GM12891 (cell line): ENCODE measurements around the gene MOB3A.
A peak's percentile ranks its signal among the peaks of the same experiment; 100 is the strongest.
"Not testable (repeated sequence)": the region's sequence is repeated elsewhere in the genome, so short reads cannot be mapped to it uniquely, and the experiment has no call there.

Experiments used
- DNase-seq: peaks from one replicate; pipeline ENCODE4 v3.0.0; 2011; ENCODE audit warnings: low spot score; ENCODE audit not compliant: insufficient read length
- FAIRE-seq: peaks from 2 replicates; lab custom pipeline; 2011; peaks lifted over from hg19 to GRCh38; lab: Jason Lieb, UNC
- PAX5 ChIP-seq: IDR thresholded peaks from 2 replicates; pipeline ENCODE4 v1.6.1; 2011; ENCODE audit warnings: low read length, moderate library complexity, mild to moderate bottlenecking; ENCODE audit not compliant: insufficient read depth, severe bottlenecking
- POLR2A ChIP-seq: IDR thresholded peaks from 2 replicates; pipeline ENCODE4 v1.6.1; 2011; ENCODE audit warnings: low read depth, low read length, control low read depth
- POLR2AphosphoS5 ChIP-seq: IDR thresholded peaks from 2 replicates; pipeline ENCODE4 v1.6.1; 2011; ENCODE audit warnings: low read depth, low read length, control low read depth
- POU2F2 ChIP-seq: IDR thresholded peaks from 2 replicates; pipeline ENCODE4 v1.6.1; 2011; ENCODE audit warnings: low read depth, mild to moderate bottlenecking, control low read depth, low read length, moderate library complexity
- SPI1 ChIP-seq: IDR thresholded peaks from 2 replicates; pipeline ENCODE4 v1.6.1; 2011; ENCODE audit warnings: low read depth, low read length, control low read depth
- TAF1 ChIP-seq: IDR thresholded peaks from 2 replicates; pipeline ENCODE4 v1.6.1; 2011; ENCODE audit warnings: low read depth, low read length, control low read depth

The MOB3A gene

DNA sequence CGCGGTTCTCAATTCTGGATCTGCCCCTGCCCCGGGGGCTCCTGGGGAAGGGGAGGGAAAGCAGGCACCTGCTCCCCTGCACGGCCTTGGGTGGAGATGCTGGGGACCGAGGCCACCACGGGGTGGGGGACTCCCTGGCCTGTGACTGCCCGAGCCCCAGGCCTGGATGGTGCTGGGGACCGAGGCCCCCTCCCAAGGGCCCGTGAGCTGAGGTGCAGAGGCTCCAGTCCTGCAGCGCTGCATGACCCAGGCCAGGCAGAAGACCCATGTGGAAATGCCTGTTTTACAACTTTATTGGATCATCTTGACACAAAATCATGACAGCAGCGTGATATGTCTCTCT, 4.6 kb upstream of the MOB3A start:
- FAIRE-seq, result no peak
- no peak for DNase-seq
- no peak for TF ChIP-seq PAX5
- TF ChIP-seq TAF1, result no peak
- TF ChIP-seq POLR2A, result no peak

DNA sequence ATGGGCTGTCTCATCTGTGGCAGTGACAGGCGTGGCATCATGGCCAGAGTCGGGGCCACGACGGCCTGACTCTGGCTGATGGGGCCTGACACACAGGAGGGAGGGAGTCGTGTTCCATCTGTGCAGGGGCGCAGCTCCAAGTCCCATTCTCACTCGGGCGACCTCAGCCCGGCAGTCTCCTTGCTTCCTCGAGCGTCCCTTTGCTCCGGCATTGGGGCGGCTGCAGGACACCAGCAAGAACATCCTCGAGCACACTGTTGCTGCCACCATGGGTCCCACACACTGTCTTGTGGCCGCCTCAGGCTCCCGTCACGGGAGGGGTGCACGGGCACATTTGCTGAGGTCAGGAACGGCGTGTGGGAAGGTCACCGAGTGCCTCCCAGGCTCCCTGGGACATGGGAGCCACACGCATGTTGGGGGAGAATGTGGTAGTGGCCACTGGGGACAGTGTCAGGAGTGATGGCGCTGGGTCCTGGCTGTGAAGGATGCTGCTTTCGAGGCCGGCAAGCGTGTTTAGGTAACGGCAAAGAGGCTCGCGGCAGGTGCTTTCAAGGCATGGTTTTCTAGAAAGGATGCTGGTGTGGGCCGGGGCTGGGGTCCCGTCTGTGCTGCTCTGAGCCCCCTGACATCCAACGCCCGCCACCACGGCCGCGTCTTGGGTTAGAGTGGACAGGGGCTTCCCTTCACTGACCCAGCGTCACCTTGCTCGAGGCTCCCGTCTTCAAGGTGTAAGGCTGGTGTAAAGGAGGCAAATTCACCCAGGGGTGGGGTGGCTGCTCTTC, 4.0 kb upstream of the MOB3A start:
- TF ChIP-seq SPI1, result no peak
- TF ChIP-seq POLR2AphosphoS5, result no peak; the same call in 1 of the 2 replicates
- TF ChIP-seq POU2F2, result no peak
- TF ChIP-seq PAX5, result no peak
- no peak for TF ChIP-seq POLR2A
- no peak for TF ChIP-seq TAF1
- FAIRE-seq, result no peak
- DNase-seq, result no peak

DNA sequence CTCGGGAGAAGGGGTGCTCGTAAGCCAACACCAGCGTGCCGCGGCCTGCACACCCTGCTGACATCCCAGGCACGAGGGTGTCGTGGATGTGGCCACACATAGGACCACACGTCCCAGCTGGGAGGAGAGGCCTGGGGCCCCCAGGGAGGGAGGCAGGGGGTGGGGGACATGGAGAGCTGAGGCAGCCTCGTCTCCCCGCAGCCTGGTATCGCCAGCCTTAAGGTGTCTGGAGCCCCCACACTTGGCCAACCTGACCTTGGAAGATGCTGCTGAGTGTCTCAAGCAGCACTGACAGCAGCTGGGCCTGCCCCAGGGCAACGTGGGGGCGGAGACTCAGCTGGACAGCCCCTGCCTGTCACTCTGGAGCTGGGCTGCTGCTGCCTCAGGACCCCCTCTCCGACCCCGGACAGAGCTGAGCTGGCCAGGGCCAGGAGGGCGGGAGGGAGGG, 3.0 kb upstream of the MOB3A start:
- DNase-seq (no peak), FAIRE-seq (no peak)
- TF ChIP-seq POU2F2 (no peak), PAX5 (no peak), POLR2A (no peak), SPI1 (no peak), POLR2AphosphoS5 (no peak), TAF1 (no peak)

- no peak for DNase-seq
- TF ChIP-seq PAX5, result no peak
- no peak for TF ChIP-seq POU2F2
- TF ChIP-seq TAF1, result no peak
- no peak for TF ChIP-seq POLR2AphosphoS5
- no peak for TF ChIP-seq SPI1
- TF ChIP-seq POLR2A, result no peak
- no peak for FAIRE-seq
These were observed 1.8 kb upstream of the MOB3A start for GRCh38 chr19:2097886-2098327.

DNA sequence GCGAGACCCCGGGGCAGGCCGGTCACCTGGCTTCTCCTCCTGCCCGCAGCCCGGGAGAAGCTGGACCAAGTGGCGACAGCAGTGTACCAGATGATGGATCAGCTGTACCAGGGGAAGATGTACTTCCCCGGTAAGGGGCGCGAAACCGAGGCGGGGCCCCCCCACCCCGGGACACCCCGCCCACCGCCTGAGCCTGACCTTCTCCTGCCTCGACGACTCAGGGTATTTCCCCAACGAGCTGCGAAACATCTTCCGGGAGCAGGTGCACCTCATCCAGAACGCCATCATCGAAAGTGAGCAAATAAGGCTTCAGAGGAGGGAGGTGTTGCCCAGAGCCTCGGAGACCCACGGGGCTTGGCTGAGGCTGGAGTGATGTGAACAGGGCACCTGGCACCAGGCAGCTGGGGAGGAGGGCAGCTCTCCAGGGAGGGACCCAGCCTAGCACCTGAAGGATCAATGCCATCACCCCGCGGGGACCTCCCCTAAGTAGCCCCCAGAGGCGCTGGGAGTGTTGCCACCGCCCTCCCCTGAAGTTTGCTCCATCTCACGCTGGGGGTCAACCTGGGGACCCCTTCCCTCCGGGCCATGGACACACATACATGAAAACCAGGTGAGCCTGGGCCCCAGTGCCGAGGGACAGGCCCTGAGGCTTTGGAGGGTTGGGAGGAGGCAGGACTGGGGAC, 1.2 kb upstream of the MOB3A start:
- TF ChIP-seq PAX5 (no peak), POLR2A (no peak), TAF1 (no peak), SPI1 (no peak), POLR2AphosphoS5 (no peak), POU2F2 (no peak)
- no peak for FAIRE-seq
- no peak for DNase-seq

- TF ChIP-seq POLR2AphosphoS5 (no peak), TAF1 (0 out of 2 replicates have a peak, but pooled peaks have one; percentile 20)
- FAIRE-seq (peak; percentile 100), DNase-seq (peak; percentile 98)
These were observed 515 bp upstream of the MOB3A start, which contains the start of gene IZUMO4 for GRCh38 chr19:2096480-2097202. IZUMO4 (plus strand) TSS chr19:2096915; CDS start chr19:2096946, 31 bp downstream.

- DNase-seq, FAIRE-seq: not testable (repeated sequence)
These were observed 4.1 kb downstream of the MOB3A start for GRCh38 chr19:2091926-2092525.

DNA sequence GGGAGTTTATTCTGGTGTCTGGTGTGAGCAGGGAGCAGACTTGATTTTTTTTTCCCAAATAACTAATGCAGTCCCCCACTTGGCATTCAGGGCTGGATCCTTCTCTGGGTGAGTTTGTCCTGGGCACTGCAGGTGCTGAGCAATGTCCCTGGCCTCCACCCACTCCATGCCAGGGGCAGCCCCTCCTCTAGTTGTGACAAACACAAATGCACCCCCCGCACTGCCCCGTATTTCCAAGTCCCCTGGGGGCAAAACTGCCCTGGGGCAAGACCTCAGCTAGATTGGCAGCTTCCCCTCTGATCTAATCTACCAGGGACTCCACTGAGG, 6.4 kb downstream of the MOB3A start:
- TF ChIP-seq POLR2A (no peak), SPI1 (no peak), POU2F2 (peak; percentile 55; the same call in 1 of the 2 replicates), POLR2AphosphoS5 (no peak), TAF1 (no peak), PAX5 (no peak)
- FAIRE-seq, result no peak
- no peak for DNase-seq

DNA sequence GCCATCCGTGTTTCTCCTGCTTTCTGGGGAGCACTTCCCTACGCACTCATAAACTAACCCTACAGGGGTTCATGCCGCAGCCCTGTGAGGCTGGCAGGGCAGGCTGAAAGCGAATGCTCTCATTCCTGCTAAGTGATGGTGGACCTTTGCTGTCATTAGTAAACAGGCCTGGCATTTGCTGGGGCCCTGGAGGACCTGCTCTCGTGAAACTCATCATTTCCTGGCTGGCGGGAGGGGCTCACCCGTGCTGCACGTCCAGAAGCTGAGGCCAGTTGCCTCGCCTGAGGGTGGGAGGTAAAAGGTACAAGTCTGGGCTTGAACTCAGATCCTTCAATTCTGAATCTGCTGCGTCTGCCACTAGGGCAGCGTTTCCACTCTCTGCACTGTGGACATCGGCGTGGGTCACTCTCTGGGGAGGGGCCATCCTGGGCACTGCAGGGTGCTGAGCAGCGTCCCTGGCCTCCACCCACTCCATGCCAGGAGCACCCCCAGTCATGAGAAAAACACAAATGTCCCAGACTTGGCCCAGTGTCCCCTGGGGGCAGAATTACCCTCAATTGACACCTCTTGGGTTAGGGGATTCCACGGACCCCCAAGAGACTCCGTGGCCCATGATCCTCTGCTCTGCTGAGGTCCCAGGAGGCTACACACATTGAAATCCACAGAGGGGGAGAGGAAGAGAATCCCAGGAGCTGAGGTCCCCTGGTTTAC, 7.0 kb downstream of the MOB3A start:
- TF ChIP-seq POLR2AphosphoS5, result peak; percentile 57
- TF ChIP-seq SPI1, result no peak; the same call in 1 of the 2 replicates
- no peak; the same call in 1 of the 2 replicates for TF ChIP-seq POU2F2
- TF ChIP-seq PAX5, result no peak
- peak; percentile 31; the same call in 1 of the 2 replicates for TF ChIP-seq TAF1
- no peak; the same call in 1 of the 2 replicates for TF ChIP-seq POLR2A
- no peak for DNase-seq
- peak; percentile 83 for FAIRE-seq
